OCI-LY1 (cell line): ENCODE data around the gene SDR42E1.

Experiments used
- H2AFZ ChIP-seq: fragments of 200-600 bp; sonication (generic), shearing (Covaris generic); 2 replicates; pipeline ENCODE4 v1.6.0; 2014; ENCODE audit warnings: antibody characterized with exemption, mild to moderate bottlenecking, low read length
- H3F3A ChIP-seq: fragments of 200-600 bp; sonication (generic), shearing (Covaris generic); 2 replicates; pipeline ENCODE4 v1.6.0; 2014; ENCODE audit warnings: mild to moderate bottlenecking, antibody characterized with exemption, low read length, moderate library complexity; ENCODE audit not compliant: insufficient read depth
- H3K27ac ChIP-seq: fragments of 200-600 bp; sonication (generic); 2 replicates; pipeline ENCODE4 v1.5.1; 2014; ENCODE audit warnings: low read length, mixed run types, mild to moderate bottlenecking, low read depth; ENCODE audit not compliant: poor library complexity, severe bottlenecking
- H3K27me3 ChIP-seq: fragments of 200-600 bp; sonication (generic); 2 replicates; pipeline ENCODE4 v1.6.0; 2014; ENCODE audit warnings: antibody characterized with exemption, mild to moderate bottlenecking, low read length, moderate library complexity; ENCODE audit not compliant: insufficient read depth
- H3K36me3 ChIP-seq: fragments of 200-600 bp; sonication (generic); 2 replicates; pipeline ENCODE4 v1.6.1; 2014; ENCODE audit warnings: mild to moderate bottlenecking, antibody characterized with exemption, low read length, moderate library complexity, mixed read lengths; ENCODE audit not compliant: insufficient read depth
- H3K4me1 ChIP-seq: fragments of 200-600 bp; sonication (generic); 2 replicates; pipeline ENCODE4 v1.5.1; 2014; ENCODE audit warnings: mild to moderate bottlenecking, low read length, moderate library complexity; ENCODE audit not compliant: insufficient read depth, severe bottlenecking
- H3K4me2 ChIP-seq: fragments of 200-600 bp; sonication (generic), shearing (Covaris generic); 2 replicates; pipeline ENCODE4 v1.6.1; 2014; ENCODE audit warnings: low read length
- H3K4me3 ChIP-seq: fragments of 200-600 bp; sonication (generic); 2 replicates; pipeline ENCODE4 v1.5.1; 2014; ENCODE audit warnings: low read length, low read depth, mild to moderate bottlenecking, mixed read lengths; ENCODE audit not compliant: poor library complexity, severe bottlenecking
- H3K79me2 ChIP-seq: fragments of 200-600 bp; shearing (Covaris generic); 2 replicates; pipeline ENCODE4 v1.6.1; 2016; ENCODE audit warnings: mixed run types, low read length, mixed read lengths; ENCODE audit not compliant: insufficient read depth
- H3K9ac ChIP-seq: fragments of 200-600 bp; sonication (generic), shearing (Covaris generic); 2 replicates; pipeline ENCODE4 v1.6.1; 2014; ENCODE audit warnings: mild to moderate bottlenecking, low read length, mixed read lengths
- H3K9me2 ChIP-seq: fragments of 200-600 bp; sonication (generic), shearing (Covaris generic); 2 replicates; pipeline ENCODE4 v1.6.1; 2014; ENCODE audit warnings: low read depth, mild to moderate bottlenecking, low read length, mixed read lengths
- H3K9me3 ChIP-seq: fragments of 200-600 bp; shearing (Covaris generic); 2 replicates; pipeline ENCODE4 v1.6.1; 2014; ENCODE audit warnings: low read length, mixed read lengths
- H4K20me1 ChIP-seq: fragments of 200-600 bp; sonication (generic), shearing (Covaris generic); 2 replicates; pipeline ENCODE4 v1.6.0; 2016; ENCODE audit warnings: mild to moderate bottlenecking, low read length; ENCODE audit not compliant: insufficient read depth
- EZH2 ChIP-seq: fragments of 200-600 bp; sonication (generic), shearing (Covaris generic); IDR thresholded peaks from 2 replicates; pipeline ENCODE4 v1.8.0; 2017; ENCODE audit warnings: borderline replicate concordance, mixed run types, mild to moderate bottlenecking, antibody characterized with exemption, low read length, moderate library complexity, mixed read lengths
- TF ChIP-seq, protein P1 (sequence below): fragments of 200-600 bp; sonication (generic), shearing (Covaris generic); IDR thresholded peaks from 2 replicates; pipeline ENCODE4 v1.5.1; 2017; ENCODE audit warnings: mild to moderate bottlenecking, antibody characterized with exemption, low read length, moderate library complexity, mixed read lengths

Gene SDR42E1

DNA sequence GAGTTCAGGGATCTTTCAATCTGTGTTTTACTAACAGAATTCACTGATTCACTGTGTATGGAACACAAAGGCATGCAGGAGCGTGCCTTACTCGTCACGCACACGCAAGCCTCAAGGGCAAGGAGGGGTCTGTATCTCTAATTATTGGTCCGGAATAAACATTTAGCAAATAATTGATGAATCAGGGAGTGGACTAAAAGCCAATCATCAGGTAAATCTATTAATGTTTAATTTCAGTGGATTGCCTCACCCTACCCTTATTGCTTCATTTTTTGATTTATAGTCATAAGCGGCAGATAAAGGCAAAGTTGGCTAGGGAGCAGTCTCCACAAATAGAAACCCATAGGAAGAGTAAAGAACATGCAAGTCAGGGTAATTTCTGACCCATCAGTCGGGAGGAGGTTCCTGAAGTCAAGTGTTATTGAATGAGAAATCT is 16.4 kb upstream of the SDR42E1 start:
- no peaks in the 10 kb centered on the region for H4K20me1 ChIP-seq
- H3K4me3 ChIP-seq: no peak overlapping the region
- no peak overlapping the region for H3K9ac ChIP-seq
- TF ChIP-seq, protein P1, sequence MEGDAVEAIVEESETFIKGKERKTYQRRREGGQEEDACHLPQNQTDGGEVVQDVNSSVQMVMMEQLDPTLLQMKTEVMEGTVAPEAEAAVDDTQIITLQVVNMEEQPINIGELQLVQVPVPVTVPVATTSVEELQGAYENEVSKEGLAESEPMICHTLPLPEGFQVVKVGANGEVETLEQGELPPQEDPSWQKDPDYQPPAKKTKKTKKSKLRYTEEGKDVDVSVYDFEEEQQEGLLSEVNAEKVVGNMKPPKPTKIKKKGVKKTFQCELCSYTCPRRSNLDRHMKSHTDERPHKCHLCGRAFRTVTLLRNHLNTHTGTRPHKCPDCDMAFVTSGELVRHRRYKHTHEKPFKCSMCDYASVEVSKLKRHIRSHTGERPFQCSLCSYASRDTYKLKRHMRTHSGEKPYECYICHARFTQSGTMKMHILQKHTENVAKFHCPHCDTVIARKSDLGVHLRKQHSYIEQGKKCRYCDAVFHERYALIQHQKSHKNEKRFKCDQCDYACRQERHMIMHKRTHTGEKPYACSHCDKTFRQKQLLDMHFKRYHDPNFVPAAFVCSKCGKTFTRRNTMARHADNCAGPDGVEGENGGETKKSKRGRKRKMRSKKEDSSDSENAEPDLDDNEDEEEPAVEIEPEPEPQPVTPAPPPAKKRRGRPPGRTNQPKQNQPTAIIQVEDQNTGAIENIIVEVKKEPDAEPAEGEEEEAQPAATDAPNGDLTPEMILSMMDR: no peak
- no peak for TF ChIP-seq EZH2
- H3K4me1 ChIP-seq: no peaks in the 10 kb centered on the region
- no peaks in the 10 kb centered on the region for H3K9me3 ChIP-seq
- H3K79me2 ChIP-seq: no peaks in the 10 kb centered on the region
- H3K4me2 ChIP-seq: no peak overlapping the region
- no peaks in the 10 kb centered on the region for H3K9me2 ChIP-seq
- no peak overlapping the region for H3K27ac ChIP-seq
- no peaks in the 10 kb centered on the region for H3K27me3 ChIP-seq
- H3K36me3 ChIP-seq: no peaks in the 10 kb centered on the region
- H3F3A ChIP-seq: no peaks in the 10 kb centered on the region
- no peak overlapping the region for H2AFZ ChIP-seq

DNA sequence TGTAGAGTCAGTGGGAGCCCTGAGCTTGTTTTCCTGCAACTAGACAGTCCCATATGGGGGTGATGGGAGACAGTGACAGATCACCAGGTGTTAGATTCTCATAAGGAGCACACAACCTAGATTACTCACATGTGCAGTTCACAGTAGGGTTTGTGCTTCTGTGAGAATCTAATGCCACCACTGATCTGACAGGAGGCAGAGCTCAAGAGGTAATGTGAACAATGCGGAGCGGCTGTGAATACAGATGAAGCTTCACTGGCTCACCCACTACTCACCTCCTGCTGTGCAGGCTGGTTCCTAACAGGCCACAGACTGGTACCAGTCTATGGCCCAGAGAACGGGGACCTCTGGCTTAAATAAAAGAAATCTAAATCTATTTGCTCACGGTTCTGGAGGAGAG is 13.6 kb upstream of the SDR42E1 start:
- H3K9me3 ChIP-seq: no peaks in the 10 kb centered on the region
- H3K36me3 ChIP-seq: no peaks in the 10 kb centered on the region
- H3K4me1 ChIP-seq: no peaks in the 10 kb centered on the region
- H3K27me3 ChIP-seq: no peaks in the 10 kb centered on the region; the same call in 1 of the 2 replicates
- no peak overlapping the region for H3K9ac ChIP-seq
- TF ChIP-seq EZH2: no peak
- TF ChIP-seq, protein P1: no peak
- no peak overlapping the region for H3K4me2 ChIP-seq
- H3K27ac ChIP-seq: no peak overlapping the region
- no peaks in the 10 kb centered on the region for H3K9me2 ChIP-seq
- no peaks in the 10 kb centered on the region for H3K79me2 ChIP-seq
- H3K4me3 ChIP-seq: no peak overlapping the region
- H2AFZ ChIP-seq: no peak overlapping the region
- no peaks in the 10 kb centered on the region for H4K20me1 ChIP-seq
- H3F3A ChIP-seq: no peaks in the 10 kb centered on the region

GRCh38 chr16:82024316-82024715 is 13.0 kb upstream of the SDR42E1 start:
- H3K9me2 ChIP-seq: no peaks in the 10 kb centered on the region
- H3K4me2 ChIP-seq: no peak overlapping the region
- no peaks in the 10 kb centered on the region for H3K79me2 ChIP-seq
- no peaks in the 10 kb centered on the region for H3K4me1 ChIP-seq
- H3F3A ChIP-seq: no peaks in the 10 kb centered on the region
- no peak overlapping the region for H3K4me3 ChIP-seq
- no peak overlapping the region for H3K9ac ChIP-seq
- no peak overlapping the region for H2AFZ ChIP-seq
- H3K36me3 ChIP-seq: no peaks in the 10 kb centered on the region
- TF ChIP-seq, protein P1: no peak
- TF ChIP-seq EZH2: no peak
- no peaks in the 10 kb centered on the region for H3K9me3 ChIP-seq
- H3K27me3 ChIP-seq: peaks cover 3% of the 10 kb centered on the region; the same call in 1 of the 2 replicates
- H3K27ac ChIP-seq: no peak overlapping the region
- no peaks in the 10 kb centered on the region for H4K20me1 ChIP-seq
